Posterior cingulate gyrus (tissue), 11 donors: ENCODE measurements around the gene ATOSB.
"Not testable (repeated sequence)": the region's sequence is repeated elsewhere in the genome, so short reads cannot be mapped to it uniquely, and the experiment has no call there.

ENCODE experiments used
- DNase-seq, 10 donors: peaks; one replicate each; pipeline versions ENCODE4 v3.0.0 to v3.0.0-alpha.2; 2020 to 2021; ENCODE audit warnings: mixed read lengths in 3 of 10
- intact Hi-C: fragments of 100-400 bp; cut with DNase I; formaldehyde crosslinking; loops from one replicate; pipeline ENCODE4 v1.15.1; 2023

Gene ATOSB

DNA sequence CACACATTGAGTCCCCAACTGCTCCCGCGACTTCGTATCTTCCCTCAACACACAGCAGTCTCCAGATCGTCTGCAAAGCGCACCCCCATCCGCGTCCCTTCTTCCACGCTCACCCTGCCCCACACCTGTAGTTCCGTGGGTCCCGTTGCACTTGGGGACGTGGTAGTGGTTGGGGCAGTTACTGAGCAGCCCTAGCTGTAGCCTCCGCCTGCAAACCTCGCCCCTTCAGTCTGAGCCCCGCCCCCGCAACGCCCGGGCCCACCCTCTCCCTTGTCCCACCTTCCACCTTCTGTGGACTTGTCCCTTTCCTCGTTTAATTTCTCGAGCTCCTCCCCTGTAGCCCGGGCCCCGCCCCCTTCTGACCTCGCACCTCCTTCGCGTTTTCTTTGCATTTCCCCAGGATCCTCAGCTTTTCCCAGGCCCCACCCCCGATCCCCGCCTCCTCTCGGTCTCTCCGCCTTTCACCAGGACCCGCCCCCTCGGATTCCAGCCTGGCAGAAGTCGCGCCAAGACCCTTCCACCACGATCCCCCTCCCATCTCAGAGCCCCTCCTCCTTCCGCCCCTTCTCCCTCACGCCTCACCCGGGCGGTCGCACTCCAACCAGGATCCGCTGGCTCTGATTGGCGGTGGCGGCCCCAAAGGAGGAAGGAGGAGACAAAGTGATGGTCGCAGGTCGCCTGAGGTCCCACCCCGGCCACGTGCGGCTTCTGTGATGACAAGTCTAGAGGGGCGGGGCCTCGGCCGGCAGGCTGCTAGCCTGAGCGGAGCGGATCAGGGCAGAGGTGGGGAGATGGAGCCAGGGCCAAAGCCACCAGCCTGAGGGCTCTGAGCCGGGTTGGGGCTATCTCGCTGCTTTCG is at the start of gene ATOSB:
Gene ATOSB (minus strand): TSS at position 183 of the 859 bp plus-strand sequence. CDS start 7,588 bp downstream, outside the sequence.
- peak; percentile 67 to 98 (median 83) for DNase-seq
- intact Hi-C loops = loop anchor here (1.0 to 5.0 kb wide), 3 partner anchors 46 to 436 kb away; partner anchors contain the start of gene UNC13B

DNA sequence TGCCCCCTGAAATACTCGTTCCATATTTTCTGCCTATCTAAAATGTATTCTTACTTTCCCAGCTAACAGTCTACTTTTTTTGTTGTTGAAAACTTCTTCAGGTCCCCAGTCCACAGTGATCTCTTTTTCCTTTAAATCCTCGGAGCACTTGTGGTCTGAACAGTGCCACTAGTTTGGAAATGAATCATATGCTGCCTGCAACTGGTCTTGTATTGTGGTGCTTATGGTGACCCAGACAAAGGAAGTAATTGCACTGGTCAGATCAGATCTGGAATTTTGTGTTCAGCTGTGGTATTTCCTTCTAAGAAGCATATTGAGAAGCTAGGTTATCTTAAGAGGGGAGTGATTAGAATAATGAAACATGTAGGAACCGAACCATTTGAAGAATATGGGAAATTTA is 49.0 kb upstream of the ATOSB start:
- no peak for DNase-seq
- intact Hi-C loops = loop anchor here (5.0 to 10.0 kb wide), 2 partner anchors 47 to 90 kb away; partner anchors contain the start of genes ATOSB, FANCG and VCP

- DNase-seq = no peak
- intact Hi-C loops = loop anchor here (5.0 to 10.0 kb wide), 2 partner anchors 46 to 89 kb away; partner anchors contain the start of genes ATOSB, FANCG and VCP
Measured at GRCh38 chr9:35163413-35163812, 47.8 kb upstream of the ATOSB start.

GRCh38 chr9:35162605-35163315 is 47.1 kb upstream of the ATOSB start:
- no peak for DNase-seq
- intact Hi-C loops = loop anchor here (5.0 to 10.0 kb wide), 2 partner anchors 45 to 88 kb away; partner anchors contain the start of genes ATOSB, FANCG and VCP

- intact Hi-C loops = loop anchor here (5.0 to 10.0 kb wide), 2 partner anchors 45 to 87 kb away; partner anchors contain the start of genes ATOSB, FANCG and VCP
- peak; percentile 90 to 99 (median 94) for DNase-seq
Measured at GRCh38 chr9:35161713-35162604, 46.3 kb upstream of the ATOSB start, which contains the start of gene UNC13B. UNC13B (plus strand) TSS chr9:35162009; CDS start chr9:35162284, 275 bp downstream.

DNA sequence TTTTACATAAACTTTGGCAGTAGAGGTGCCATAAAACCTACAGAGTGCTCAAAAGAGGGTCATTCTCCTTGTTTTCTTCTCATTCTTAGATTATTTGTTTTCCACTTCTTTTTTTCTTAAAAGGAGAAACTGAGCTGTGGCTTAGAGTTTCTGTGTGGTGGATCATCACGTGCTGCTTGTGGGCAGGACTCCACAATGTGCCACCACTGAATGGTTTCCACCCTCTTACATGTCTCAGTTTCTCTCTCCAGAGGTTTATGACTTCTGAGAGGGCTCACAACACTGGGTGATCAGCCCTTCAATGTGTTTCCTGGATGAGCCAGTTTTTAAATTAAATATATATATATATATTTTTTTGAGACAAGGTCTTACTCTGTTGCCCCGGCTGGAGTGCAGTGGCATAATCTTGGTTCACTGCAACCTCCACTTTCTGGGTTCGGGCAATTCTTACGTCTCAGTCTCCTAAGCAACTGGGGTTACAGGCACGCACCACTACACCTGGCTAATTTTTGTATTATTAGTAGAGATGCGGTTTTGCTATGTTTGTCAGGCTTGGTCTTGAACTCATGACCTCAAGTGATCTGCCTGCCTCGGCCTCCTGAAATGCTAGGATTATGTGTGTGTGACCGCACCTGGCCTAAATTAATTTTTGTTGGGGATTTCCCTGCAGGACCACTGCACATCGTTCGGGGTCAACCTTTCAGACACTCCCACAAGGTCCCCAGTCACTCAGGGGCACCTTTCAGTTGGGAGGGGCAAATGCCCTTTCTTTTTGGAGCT is 43.0 kb upstream of the ATOSB start:
- no peak for DNase-seq
- intact Hi-C loops = no loop called here

DNA sequence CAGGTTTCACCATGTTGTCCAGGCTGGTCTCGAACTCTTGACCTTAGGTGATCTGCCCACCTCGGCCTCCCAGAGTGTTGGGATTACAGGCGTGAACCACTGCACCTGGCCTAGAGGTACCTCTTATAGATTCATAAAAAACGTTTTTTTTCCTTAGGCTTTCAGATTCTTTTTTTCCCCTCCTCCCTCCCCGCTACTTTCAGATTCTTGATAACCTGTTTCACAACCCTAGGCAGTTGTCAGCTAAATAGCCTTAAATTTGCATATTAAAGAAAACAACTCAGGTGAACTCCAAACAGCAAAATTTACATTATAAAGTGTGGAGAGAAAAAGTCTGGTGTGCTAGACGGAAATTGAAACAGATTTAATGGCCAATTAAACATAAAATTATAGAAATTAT is 42.2 kb upstream of the ATOSB start:
- intact Hi-C loops, DNase-seq: not testable (repeated sequence)

GRCh38 chr9:35156781-35157180 is 41.1 kb upstream of the ATOSB start:
- intact Hi-C loops = no loop called here
- DNase-seq = no peak

- no peak for DNase-seq
- intact Hi-C loops = no loop called here
Measured at GRCh38 chr9:35152926-35153325, 37.3 kb upstream of the ATOSB start.

DNA sequence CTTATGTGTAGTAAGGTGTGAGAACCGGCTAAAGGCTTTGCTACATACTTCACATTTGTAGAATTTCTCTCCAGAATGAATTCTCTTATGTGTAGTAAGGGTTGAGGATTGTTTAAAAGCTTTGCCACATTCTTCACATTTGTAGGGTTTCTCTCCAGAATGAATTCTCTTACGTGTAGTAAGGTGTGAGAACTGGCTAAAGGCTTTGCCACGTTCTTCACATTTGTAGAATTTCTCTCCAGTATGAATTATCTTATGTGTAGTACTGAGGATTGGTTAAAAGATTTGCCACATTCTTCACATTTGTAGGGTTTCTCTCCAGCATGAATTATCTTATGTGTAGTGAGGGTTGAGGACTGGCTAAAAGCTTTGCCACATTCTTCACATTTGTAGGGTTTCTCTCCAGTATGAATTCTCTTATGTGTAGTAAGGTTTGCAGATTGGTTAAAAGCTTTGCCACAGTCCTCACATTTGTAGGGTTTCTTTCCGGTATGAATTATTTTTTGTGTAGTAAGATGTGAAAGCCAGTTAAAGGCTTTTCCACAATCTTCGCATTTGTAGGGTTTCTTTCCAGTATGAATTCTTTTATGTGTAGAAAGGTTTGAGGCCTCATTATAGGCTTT is 32.4 kb upstream of the ATOSB start:
- intact Hi-C loops = not testable (repeated sequence)

GRCh38 chr9:35142037-35142436 is 26.4 kb upstream of the ATOSB start:
- intact Hi-C loops = no loop called here
- no peak for DNase-seq

More for the DNA sequence above, 32.4 kb upstream of the ATOSB start:
- DNase-seq = not testable (repeated sequence)

DNA sequence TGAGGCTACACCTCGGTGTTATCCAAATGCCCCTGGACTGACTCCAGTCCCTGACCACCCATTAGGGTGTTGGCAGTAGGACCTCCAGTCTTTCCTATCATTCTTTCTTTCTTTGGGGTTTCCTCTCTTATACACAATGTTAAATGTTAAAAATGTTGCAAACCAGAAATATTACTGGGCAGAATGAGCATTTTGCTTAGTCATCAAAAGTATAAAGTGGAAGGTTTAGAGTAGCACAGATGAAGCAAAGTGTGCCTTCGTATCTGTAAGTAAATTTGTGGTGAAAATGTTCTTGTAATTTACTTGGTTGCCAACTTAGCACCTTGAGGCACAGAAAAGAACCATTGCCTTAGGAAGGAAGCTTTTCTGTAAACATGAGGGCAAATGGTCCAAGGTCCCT is 24.4 kb upstream of the ATOSB start:
- intact Hi-C loops = no loop called here
- no peak for DNase-seq

GRCh38 chr9:35136866-35137265 is 21.2 kb upstream of the ATOSB start:
- DNase-seq = no peak
- intact Hi-C loops = no loop called here

- intact Hi-C loops = no loop called here
- no peak for DNase-seq
Measured at GRCh38 chr9:35135988-35136387, 20.3 kb upstream of the ATOSB start.

DNA sequence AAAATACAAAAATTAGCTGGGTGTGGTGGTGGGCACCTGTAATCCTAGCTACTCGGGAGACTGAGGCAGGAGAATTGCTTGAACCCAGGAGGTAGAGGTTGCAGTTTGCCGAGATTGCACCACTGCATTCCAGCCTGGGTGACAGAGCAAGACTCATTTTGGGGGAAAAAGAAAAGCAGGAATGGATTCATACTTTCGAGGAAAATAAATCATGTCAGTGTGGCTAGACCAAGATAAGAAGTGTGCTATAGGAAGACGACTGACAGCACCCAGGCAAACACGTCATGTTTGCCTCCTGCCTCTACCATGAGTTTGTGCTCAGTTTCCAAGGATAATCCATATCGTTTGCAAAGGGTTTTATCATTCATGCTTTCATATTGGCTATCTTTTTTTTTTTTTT is 19.3 kb upstream of the ATOSB start:
- intact Hi-C loops = no loop called here
- DNase-seq = no peak

GRCh38 chr9:35116898-35117551 is 1.4 kb upstream of the ATOSB start:
- peak; percentile 80 to 98 (median 91) for DNase-seq
- intact Hi-C loops = loop anchor here (1.0 to 5.0 kb wide), 4 partner anchors 45 to 435 kb away; partner anchors contain the start of gene UNC13B

DNA sequence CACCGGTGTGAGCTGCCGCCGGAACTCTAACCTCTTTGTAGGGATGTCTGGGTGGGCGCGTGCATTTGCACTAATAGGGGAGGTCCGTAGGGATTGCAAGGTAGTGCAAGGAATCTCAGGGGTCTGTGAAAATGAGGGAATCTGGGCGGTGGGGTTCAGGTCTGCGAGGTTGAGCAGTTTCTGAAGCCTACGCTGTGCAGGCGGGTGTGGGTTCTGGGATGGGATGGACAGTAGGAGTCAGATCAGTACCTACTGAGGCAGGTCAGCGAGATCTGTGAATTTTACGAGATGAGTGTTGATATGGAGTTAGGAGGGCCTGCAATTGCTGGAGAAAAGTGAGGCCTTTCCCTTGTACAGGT is 856 bp upstream of the ATOSB start:
- DNase-seq = peak in 1 of 10 donors; percentile 32
- intact Hi-C loops = loop anchor here (1.0 to 5.0 kb wide), 3 partner anchors 46 to 436 kb away; partner anchors contain the start of gene UNC13B
